NCI-H446 treated with DMSO at 0.1 percent for 48 hours (cell line): ENCODE results near the gene AHRR.
"Not testable (repeated sequence)": the region's sequence is repeated elsewhere in the genome, so short reads cannot be mapped to it uniquely, and the experiment has no call there.

Source experiments
- DNase-seq: peaks from one replicate; lab custom pipeline; 2025; lab: John Stamatoyannopoulos, UW

The AHRR gene

DNA sequence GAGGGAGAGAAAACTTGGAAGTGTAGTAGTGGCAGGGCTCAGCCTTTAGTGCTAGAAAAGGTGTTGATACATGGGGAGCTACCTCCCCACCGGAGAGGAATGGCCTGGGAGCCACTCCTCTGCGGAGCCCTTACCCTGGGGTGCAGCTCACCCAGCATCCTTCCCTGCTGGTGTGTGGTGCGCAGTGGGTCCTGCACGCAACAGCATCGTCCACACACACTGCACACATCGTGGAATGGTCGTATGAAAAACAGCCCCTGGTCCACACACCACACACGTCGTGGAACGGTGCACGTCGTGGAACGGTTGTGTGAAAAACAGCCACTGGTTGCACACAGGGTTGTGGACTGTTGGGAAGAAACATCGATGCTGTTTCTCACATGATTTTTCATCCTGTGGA, 16.1 kb upstream of the AHRR start:
- no peak for DNase-seq

DNA sequence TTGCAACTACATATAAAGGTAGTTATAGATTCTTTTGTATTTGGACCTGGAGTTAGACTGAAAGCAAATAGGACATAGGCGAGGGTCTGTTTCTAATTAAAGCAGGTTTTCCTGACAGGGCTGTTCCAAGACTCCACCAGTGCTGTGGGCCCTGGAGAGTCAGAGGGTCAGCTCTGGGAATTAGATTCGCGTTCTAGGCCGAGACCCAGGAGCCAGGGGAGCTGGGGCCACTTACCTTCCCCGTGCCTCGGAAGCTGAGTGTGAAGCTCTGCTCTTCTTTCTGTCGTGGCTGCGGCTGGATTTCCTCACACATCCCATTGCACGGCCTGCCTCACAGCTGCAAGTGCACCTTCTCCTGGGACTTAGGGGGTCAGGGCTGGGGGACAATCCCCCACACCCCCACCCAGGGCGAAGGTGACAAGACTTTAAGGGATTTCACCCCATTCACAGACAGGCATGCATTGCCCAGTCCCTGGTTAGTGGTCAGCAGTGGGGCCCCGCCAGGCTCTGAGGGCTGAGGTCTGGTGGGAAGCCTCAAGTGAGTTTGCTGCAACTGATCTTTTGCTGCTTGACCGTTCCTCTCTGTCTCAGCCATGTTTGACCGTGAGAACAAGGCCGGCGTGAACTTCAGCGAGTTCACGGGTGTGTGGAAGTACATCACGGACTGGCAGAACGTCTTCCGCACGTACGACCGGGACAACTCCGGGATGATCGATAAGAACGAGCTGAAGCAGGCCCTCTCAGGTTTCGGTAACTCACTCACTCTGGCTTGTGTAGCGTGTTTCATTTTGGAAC, 15.3 kb upstream of the AHRR start:
- DNase-seq, result no peak

- DNase-seq, result no peak
Observed at GRCh38 chr5:307306-307705, 14.2 kb upstream of the AHRR start.

- no peak for DNase-seq
Observed at GRCh38 chr5:307794-308579, 13.5 kb upstream of the AHRR start.

DNA sequence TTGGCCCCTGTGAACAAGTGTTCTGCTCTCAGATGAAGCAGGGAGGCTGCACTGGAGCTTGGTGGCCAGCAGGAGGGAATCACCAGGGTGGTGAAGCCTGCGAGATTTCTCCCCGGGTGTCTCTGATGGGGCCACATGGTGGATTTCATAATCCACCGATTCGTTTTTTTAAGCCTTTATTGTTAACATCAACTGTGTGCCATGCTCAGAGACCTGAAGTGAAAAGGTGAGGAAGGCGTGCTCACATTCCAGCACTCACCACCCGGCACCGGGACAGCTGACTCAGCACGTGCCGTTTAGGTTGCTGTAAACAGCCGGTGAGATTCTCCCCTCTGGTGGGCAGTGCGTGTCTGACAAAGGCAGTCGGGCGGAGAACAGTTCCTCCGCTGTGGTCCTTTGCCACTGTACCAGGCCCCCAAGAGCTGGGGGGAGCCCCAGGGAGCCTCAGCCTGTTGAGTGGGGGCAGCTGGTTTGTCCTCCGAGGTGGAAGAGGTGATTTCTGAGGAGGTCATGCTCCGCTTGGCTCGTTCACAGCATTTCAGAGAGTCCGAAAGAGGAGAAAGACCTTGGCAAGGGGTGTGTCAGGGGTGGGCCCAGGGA, 12.7 kb upstream of the AHRR start:
- DNase-seq, result no peak

DNA sequence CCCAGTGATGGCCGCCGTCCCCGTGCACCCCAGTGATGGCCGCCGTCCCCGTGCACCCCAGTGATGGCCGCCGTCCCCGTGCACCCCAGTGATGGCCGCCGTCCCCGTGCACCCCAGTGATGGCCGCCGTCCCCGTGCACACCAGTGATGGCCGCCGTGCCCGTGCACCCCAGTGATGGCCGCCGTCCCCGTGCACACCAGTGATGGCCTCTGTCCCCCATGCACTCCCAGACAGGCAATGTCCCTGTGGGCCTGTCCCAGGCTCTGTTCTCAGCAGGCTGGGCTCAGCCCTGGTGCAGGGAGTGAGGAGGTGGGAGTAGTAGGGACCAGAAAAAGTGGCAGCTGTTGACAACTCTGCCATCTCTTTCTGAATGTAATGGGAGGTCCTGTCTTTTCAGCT, 11.7 kb upstream of the AHRR start:
- DNase-seq, result not testable (repeated sequence)

DNA sequence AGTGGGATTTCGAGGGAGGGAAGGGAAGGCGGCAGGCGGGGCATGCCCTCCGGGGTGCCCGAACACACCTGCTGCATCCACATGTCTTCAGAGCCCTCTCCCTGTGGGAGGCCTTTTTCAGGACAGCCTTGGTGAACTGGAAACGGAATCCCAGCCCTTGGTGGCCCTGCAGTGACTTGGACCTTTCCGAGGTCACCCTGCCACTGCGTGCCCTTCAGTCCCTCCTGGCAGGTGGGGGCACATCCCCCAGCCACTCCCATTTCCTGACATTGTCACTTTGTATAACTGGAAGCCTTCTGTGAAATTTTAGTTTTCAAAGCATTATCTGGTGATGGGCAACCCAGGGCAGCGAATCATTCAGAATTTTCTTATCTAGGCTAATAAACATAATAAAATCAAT, 11.0 kb upstream of the AHRR start:
- no peak for DNase-seq

DNA sequence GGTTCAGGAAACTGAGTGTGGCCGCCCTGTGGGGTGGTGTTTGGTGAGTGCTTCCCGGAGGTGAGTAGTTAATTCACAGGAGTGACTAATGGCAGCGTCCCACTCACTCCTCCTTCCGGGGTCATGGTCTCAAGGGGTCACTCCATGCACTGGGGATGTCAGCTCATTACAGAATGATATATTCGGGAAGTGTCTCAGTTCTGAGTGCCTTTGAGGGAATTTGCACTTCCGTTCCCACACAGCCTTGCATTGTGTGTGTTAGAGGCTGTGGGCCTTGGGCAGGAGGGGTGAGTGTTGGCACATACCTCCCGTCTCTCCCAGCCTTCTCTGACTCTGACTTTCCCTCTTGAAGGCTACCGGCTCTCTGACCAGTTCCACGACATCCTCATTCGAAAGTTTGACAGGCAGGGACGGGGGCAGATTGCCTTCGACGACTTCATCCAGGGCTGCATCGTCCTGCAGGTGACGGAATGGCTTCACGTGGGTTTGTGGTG, 10.5 kb upstream of the AHRR start:
- no peak for DNase-seq

- no peak for DNase-seq
Observed at GRCh38 chr5:311963-312362, 9.6 kb upstream of the AHRR start.

GRCh38 chr5:312845-313244, 8.7 kb upstream of the AHRR start:
- no peak for DNase-seq

- no peak for DNase-seq
Observed at GRCh38 chr5:313265-313664, 8.2 kb upstream of the AHRR start.

DNA sequence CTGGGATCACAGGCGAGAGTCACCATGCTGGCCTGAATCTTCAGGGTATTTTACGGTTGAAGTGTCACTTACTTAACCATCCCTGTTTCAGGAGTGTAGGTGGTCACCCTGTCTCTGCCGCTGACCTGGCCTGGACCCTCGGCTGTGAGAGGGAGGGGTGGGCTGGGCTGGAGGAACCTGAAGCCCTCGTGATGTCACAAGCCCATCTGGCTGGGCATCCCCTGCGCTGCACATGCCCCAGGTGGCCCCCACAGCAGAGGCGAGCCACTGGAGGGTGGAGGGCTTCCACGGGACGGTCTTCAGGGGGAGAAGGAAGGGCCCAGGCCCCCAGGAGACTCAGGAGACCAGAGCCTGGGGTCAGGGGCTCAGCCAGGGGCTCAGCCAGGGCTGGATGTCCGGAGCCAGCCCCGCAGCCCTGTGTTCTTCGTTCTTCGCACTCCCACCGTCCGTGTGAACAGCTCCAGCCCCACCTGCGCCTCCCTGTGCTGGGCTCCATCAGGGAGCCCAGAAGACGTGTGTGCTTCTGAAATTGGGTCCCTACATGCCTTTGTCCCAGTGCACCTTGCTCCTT, 7.6 kb upstream of the AHRR start:
- DNase-seq, result no peak

DNA sequence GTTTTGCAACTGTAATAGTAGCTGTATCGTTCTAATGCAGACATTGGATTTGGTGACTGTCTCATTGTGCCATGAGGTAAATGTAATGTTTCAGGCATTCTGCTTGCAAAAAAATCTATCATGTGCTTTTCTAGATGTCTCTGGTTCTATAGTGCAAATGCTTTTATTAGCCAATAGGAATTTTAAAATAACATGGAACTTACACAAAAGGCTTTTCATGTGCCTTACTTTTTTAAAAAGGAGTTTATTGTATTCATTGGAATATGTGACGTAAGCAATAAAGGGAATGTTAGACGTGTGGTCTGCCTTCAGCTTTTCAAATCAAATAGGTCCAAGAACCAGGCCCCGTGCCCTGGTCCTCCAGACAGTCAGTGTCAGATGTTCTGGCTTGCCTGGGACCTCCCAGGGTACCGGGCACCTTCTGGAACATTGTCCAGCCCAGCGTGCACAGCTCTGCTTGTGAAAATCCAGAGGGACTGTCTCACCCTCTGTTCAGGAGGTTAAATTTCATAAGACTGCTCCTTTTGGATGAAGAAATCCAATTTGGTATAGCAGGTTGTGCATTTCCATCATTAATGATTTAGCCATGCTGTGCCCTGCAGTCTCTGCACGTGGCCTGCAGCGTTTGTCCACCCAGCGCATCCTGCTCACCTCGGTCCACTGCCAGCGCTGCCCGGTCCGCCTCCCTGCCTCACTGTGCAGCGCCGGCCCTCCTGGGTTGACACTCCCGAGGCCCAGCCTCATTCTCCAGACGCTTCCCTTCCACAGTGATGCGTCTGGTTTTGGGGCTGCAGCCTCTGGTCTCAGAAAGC, 6.6 kb upstream of the AHRR start:
- no peak for DNase-seq

DNA sequence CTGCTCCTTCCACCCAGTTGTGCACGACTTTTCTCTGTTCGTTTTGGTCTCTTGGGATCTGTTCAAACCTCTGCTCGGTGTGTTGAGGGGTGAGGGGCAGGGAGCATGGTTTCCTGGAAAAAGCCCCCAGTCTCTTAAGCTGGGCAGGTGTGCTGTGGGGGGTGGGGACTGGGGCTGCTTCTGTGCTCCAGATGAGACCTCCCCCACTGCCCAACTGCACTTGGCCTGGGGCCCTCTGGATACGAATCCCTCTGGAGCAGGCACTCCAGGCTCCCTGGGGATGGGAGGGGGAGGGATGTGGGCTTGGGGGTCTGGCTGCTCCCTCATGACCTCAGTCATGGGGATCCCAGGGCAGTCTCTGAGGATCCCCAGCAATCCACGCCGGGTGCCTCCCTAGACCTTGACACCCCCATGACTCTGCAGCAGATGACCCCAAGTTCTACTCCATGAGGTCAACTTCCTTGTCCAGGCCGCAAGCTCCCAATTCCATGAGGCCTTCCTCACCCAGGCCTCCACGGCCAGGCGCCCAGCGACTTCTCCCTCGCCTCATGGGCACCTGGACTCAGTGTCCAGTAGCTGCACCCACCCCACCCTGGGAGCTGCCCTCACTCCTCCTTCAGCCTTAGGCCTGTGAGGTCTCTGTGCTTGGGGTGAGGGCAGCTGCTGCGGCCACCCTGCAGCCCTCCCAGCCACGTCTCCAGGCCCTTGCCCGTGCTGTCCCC, 5.9 kb upstream of the AHRR start:
- no peak for DNase-seq

DNA sequence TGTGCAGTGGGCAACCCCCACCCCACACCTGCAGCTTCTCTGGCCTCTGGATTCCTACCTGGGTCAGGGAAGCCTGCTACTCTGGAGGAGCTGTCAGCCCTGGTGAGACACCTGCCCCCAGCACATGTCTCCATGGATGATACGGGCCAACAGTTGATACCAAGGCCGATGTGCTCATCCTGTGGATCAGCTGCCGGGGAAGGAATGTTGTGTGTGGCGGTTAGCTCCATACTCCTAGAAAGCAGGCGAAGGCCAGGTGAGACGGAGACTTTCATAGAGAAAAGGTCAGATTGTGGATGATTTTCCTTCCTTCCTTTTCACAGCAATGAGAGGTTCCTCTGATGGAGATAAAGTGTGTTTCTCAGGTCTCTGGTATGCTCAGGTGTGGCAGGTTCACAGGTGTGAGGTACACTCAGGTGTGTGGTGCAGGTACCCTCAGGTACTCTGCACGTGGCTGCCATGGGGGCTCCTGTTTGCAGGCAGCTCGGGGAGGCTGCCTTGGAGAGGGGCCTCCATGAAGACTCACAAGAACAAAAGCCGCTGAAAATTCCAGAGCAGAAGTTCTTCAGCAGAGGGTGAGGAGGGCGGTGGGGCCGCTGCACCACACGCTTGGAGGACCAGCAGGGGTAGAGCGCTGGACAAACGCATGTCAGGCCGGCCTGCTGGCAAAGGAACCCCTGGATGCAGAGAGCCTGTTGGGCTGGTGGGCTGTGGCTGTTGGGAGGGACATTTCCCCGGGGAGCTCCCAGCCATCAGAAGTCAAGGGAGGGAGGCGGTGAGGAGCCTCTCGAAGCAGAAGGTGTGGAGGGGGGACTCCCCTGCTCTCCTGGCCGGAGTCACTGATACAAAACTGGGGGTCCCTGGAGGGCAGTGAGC, 5.1 kb upstream of the AHRR start:
- DNase-seq, result no peak

DNA sequence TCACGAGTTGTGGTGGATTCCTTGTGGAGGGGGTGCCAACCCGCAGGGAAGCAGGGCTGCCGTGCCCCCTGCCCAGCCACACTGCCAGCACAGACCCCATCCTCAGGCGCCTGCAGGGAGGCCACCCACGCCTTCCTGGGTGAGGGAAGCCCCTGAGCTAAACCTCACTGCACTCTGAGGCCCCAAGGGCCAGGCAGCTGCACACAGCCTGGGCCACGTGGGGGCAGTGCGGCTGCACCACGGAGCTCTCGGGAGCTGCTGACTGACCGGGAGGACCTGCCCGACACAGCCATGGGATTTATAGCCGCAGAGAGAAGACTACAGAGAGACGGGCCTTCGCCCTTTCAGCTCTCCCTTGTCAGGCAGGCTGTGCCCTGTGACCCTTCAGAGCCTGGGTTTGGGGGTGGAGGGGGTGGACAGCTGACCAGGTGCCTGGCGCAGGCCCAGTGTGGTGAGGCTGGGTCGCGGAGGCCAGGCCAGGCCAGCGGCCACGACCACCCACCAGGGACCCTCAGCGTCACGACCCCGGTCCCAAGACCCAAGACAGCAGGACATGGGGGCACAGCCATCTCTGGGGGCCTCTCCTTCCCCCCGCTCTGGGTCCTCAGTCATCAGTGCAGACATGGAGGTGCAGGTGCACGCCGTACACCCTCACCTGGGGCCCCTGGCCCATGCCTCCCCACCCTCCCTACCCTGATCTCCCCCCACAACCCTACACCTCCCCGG, 4.3 kb upstream of the AHRR start:
- no peak for DNase-seq

GRCh38 chr5:318341-318897, 3.1 kb upstream of the AHRR start:
- no peak for DNase-seq

DNA sequence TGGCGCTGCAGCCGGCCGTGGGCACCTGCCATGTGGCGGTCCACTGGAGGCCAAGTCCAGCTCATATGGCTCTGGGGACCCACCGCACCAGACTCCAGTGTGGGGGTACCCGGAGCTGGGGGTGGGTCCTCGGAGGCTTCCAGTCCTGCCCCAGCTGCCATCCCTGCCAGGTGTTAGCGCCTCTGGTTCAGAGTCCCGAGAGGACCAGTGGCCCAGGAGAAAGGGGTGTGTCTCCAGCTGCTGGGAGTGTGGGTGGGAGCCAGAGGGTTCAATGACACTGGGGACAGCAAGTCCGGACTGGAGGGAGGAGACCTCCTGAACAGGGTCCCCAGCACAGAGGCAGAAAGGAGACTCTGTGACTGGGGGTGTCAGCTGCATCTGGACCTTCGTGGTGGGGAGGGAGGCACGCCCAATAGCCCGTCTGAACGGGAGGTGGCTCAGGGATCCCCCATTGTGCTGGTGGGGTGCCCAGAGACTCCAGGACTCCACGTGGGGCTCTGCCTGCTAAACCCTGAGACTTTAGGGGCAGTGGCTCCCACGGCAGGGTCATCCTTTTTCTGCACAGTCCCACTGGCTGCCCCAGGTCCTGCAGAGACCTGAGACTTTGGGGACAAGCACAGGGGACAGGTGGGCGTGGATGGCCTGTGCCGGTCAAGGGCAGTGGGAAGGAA, 2.4 kb upstream of the AHRR start:
- no peak for DNase-seq
